ENCODE data around the gene ZNF358. TPM values are rescaled to one million over a fixed set of nuclear protein-coding genes. Genes with fewer than 3 reads are reported as not detected.

The ZNF358 gene
- total and polyA plus RNA-seq, 10 of the 15 experiments (the other 5 are each of a cell fraction or from before 2014, with no cell fraction given): 0.09 to 6.3 (median 1.9) TPM; not detected in 1

GRCh38 chr19:7522072-7522922 lies 6.4 kb downstream of the ZNF358 start, which contains the start of gene MCOLN1:
Gene MCOLN1, plus strand, starts transcription at chr19:7522624. Its CDS starts 127 bp downstream, at chr19:7522751.
- Histone ChIP-seq H3K27me3 (replicated peaks in 1 of 2; ENCODE audit: control insufficient read depth in 2 of 2, insufficient read depth in 2 of 2, low read length in 1 of 2) (no peaks in the 10 kb centered on the region), H3K4me3 (peak within 1 kb of the TSS; percentile 76), H3K79me2 (ENCODE audit: control insufficient read depth, insufficient read depth, low read length) (no peaks in the 10 kb centered on the region), H3K4me2 (ENCODE audit: control insufficient read depth, insufficient read depth) (peak within 1 kb of the TSS; percentile 99), H3K36me3 (ENCODE audit: control insufficient read depth in 2 of 2, insufficient read depth in 2 of 2, low read length in 1 of 2) (no peaks in the 10 kb centered on the region), H3K4me1 (ENCODE audit: control insufficient read depth, insufficient read depth, low read length) (peaks cover 4% of the 10 kb centered on the region; the same call in 1 of the 2 replicates), H3K9me3 (replicated peaks; ENCODE audit: control insufficient read depth, insufficient read depth, low read length) (no peaks in the 10 kb centered on the region), H3K27ac (ENCODE audit: control insufficient read depth, insufficient read depth) (no peak within 1 kb of the TSS), H4K20me1 (ENCODE audit: control insufficient read depth, insufficient read depth) (no peaks in the 10 kb centered on the region), H2AFZ (ENCODE audit: control insufficient read depth, low read depth, low read length) (peak within 1 kb of the TSS; percentile 90), H3K9ac (ENCODE audit: control insufficient read depth, insufficient read depth, low read length) (peak within 1 kb of the TSS; percentile 80)
- 5% methylated on average over 59 of the region's 65 CpGs for WGBS (ENCODE audit: insufficient coverage, insufficient replicate concordance, low lambda C conversion rate, missing lambda C conversion rate)
- in situ Hi-C loops (cut with MboI): no loop called here
- CTCF ChIA-PET: interaction anchor here (1.4 to 2.4 kb wide), 5 partner anchors 12 to 420 kb away, joined by 3 to 9 read pairs (median 5); no protein-coding TSS in a partner anchor
- FAIRE-seq (peak; percentile 98), DNase-seq (ENCODE audit: low read depth, low spot score) (peak; percentile 91), ATAC-seq (peak; percentile 96)
- no TSS peak for BruUV-seq (replicated peaks)
- SMC1A ChIA-PET (ENCODE audit: uncharacterized antibody, unreplicated experiment): interaction anchor here (0.8 to 1.8 kb wide), 4 partner anchors 10 to 135 kb away, joined by 3 to 10 read pairs (median 3); partner anchors contain the start of gene PNPLA6
- intact Hi-C loops (cut with micrococcal nuclease; ENCODE audit: unreplicated experiment): no loop called here
- RAD21 ChIA-PET (ENCODE audit: unreplicated experiment): interaction anchor here (0.8 to 2.1 kb wide), 6 partner anchors 11 to 277 kb away, joined by 3 to 7 read pairs (median 4); partner anchors contain the start of gene PNPLA6
- POLR2A ChIA-PET: interaction anchor here (0.6 to 3.2 kb wide), 3 partner anchors 12 to 194 kb away, joined by 3 to 28 read pairs (median 3); partner anchors contain the start of gene PNPLA6
- peak; percentile 94 for TF ChIP-seq LARP7 (IDR thresholded peaks at IDR 0.05)
- TF ChIP-seq PKNOX1 (IDR thresholded peaks at IDR 0.05): no peak
- TF ChIP-seq ZSCAN29 (IDR thresholded peaks at IDR 0.05): no peak
- peak; percentile 77; the same call in 1 of the 2 replicates for TF ChIP-seq NFIC (IDR thresholded peaks at IDR 0.05; ENCODE audit: low read depth, low read length)
- no peak for TF ChIP-seq PBX3 (IDR thresholded peaks at IDR 0.05; ENCODE audit: insufficient replicate concordance, low read depth, low read length)
- no peak for TF ChIP-seq BMI1 (IDR thresholded peaks at IDR 0.05; ENCODE audit: borderline replicate concordance)
- peak; percentile 94 to 100 for TF ChIP-seq BHLHE40 (IDR thresholded peaks at IDR 0.05; ENCODE audit: borderline replicate concordance in 1 of 2, low read depth in 2 of 2, low read length in 1 of 2)
- TF ChIP-seq JUND (IDR thresholded peaks at IDR 0.05; ENCODE audit: low read depth, low read length): no peak
- TF ChIP-seq TAF1 (IDR thresholded peaks at IDR 0.05; ENCODE audit: borderline replicate concordance, low read depth, low read length): peak; percentile 59
- TF ChIP-seq ATF2 (IDR thresholded peaks at IDR 0.05; ENCODE audit: low read length): no peak
- TF ChIP-seq FOXK2 (IDR thresholded peaks at IDR 0.05): peak; percentile 60; the same call in 1 of the 2 replicates
- peak; percentile 97 for TF ChIP-seq PRDM15 (CRISPR knock-in tag; IDR thresholded peaks at IDR 0.05)
- TF ChIP-seq CHD4 (IDR thresholded peaks at IDR 0.05): no peak
- peak; percentile 81 for TF ChIP-seq NR2F1 (conservative IDR thresholded peaks at IDR 0.05)
- peak; percentile 73 to 85 for TF ChIP-seq EGR1 (IDR thresholded peaks at IDR 0.05; ENCODE audit: borderline replicate concordance in 1 of 2, low read depth in 2 of 2, low read length in 2 of 2)

All from GM12878 (cell line).